A673 (cell line): Measurements from ENCODE around the gene FPGS. TPM values are rescaled to one million over a fixed set of nuclear protein-coding genes. Genes with fewer than 3 reads are reported as not detected.
"Not testable (repeated sequence)": the region's sequence is repeated elsewhere in the genome, so short reads cannot be mapped to it uniquely, and the experiment has no call there.

ENCODE experiments used
- BruUV-seq: library from RNA; stranded (reverse); fragments of 400-500 nt; replicated peaks from 2 replicates; lab custom pipeline; 2021; lab: Mats Ljungman, UMichigan
- CTCF ChIA-PET: fragments of 300-600 bp; sonication (Branson Sonifier 250); formaldehyde crosslinking; loops from one replicate; lab custom pipeline; 2022; ENCODE audit warnings: antibody characterized with exemption; lab: Charles Lee
- POLR2A ChIA-PET: fragments of 300-600 bp; sonication (Branson Sonifier 250); formaldehyde crosslinking; loops from one replicate; lab custom pipeline; 2022; ENCODE audit warnings: antibody characterized with exemption; ENCODE audit not compliant: low non-redundant PET; lab: Charles Lee
- DNase-seq: peaks from one replicate; pipeline ENCODE4 v3.0.0-alpha.2; 2015; ENCODE audit warnings: low spot score
- H3K27ac ChIP-seq: fragments of 200-600 bp; sonication (generic); 2 replicates; pipeline ENCODE4 v1.5.1; 2016; ENCODE audit warnings: mixed run types, low read depth, mild to moderate bottlenecking, mixed read lengths, antibody characterized with exemption, low read length; ENCODE audit not compliant: poor library complexity, severe bottlenecking
- H3K27me3 ChIP-seq: fragments of 200-600 bp; sonication (generic); replicated peaks from 2 replicates; pipeline ENCODE4 v1.6.1; 2017; ENCODE audit warnings: mixed run types, low read depth, mild to moderate bottlenecking, mixed read lengths, antibody characterized with exemption, low read length; ENCODE audit not compliant: insufficient read depth, poor library complexity
- H3K36me3 ChIP-seq: fragments of 200-600 bp; sonication (generic); 2 replicates; pipeline ENCODE4 v1.6.1; 2016; ENCODE audit warnings: mixed run types, mild to moderate bottlenecking, mixed read lengths, antibody characterized with exemption, low read length; ENCODE audit not compliant: insufficient read depth, poor library complexity, severe bottlenecking
- H3K4me1 ChIP-seq: fragments of 200-600 bp; sonication (generic); 2 replicates; pipeline ENCODE4 v1.6.1; 2017; ENCODE audit warnings: mixed run types, mild to moderate bottlenecking, mixed read lengths, antibody characterized with exemption, low read length; ENCODE audit not compliant: insufficient read depth, poor library complexity, severe bottlenecking
- H3K4me3 ChIP-seq: fragments of 200-600 bp; sonication (generic); 2 replicates; pipeline ENCODE4 v1.5.1; 2016; ENCODE audit warnings: low read depth, mixed run types, mild to moderate bottlenecking, mixed read lengths, low read length; ENCODE audit not compliant: poor library complexity, severe bottlenecking
- H3K9me3 ChIP-seq: fragments of 200-600 bp; sonication (generic); 2 replicates; pipeline ENCODE4 v1.6.1; 2016; ENCODE audit warnings: mixed run types, low read depth, mild to moderate bottlenecking, mixed read lengths, antibody characterized with exemption, low read length; ENCODE audit not compliant: poor library complexity, severe bottlenecking
- EZH2 ChIP-seq: fragments of 200-600 bp; sonication (generic); IDR thresholded peaks from 2 replicates; pipeline ENCODE4 v1.6.1; 2017; ENCODE audit warnings: borderline replicate concordance, low read depth, mild to moderate bottlenecking, mixed read lengths, antibody characterized with exemption, low read length; ENCODE audit not compliant: poor library complexity, severe bottlenecking
- intact Hi-C: fragments of 100-400 bp; cut with micrococcal nuclease; formaldehyde crosslinking; loops from one replicate; pipeline ENCODE4 v1.10.0; 2022; ENCODE audit not compliant: unreplicated experiment
- total RNA-seq: library from RNA; stranded (reverse); gene quantifications from 2 replicates; pipeline ENCODE4 v1.2.3, GENCODE V29; 2021
- TF ChIP-seq, protein P1 (sequence below): fragments of 300-800, 200-600 bp; sonication (generic); conservative IDR thresholded peaks from 2 replicates; pipeline ENCODE4 v1.5.1; 2017; ENCODE audit warnings: low read depth, mild to moderate bottlenecking, antibody characterized with exemption, low read length, moderate library complexity, mixed read lengths

FPGS gene
- total RNA-seq, 1 experiment from 2014 or later = 74.9 TPM

DNA sequence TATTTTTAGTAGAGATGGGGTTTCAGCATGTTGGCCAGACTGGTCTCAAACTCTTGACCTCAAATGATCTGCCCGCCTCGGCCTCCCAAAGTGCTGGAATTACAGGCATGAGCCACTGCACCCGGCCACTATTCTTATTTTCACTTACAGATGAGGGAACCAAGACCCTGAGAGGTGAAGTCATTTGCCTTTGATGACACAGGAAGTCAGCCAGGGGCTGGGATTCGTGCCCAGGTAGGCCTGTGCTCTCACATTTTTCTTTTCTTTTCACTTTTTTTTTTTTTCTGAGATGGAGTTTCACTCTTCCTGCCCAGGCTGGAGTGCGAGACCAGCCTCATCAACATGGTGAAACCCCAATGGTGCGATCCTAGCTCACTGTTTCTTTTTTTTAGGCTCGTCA is 29.6 kb downstream of the FPGS start:
- Histone ChIP-seq H3K27me3 (no peaks in the 10 kb centered on the region), H3K9me3 (no peaks in the 10 kb centered on the region), H3K4me1 (no peaks in the 10 kb centered on the region), H3K36me3 (no peaks in the 10 kb centered on the region), H3K27ac (no peak overlapping the region), H3K4me3 (no peak overlapping the region)
- CTCF ChIA-PET = interaction anchor here (0.6 kb wide), 1 partner anchor 30 kb away, joined by 3 read pairs; no protein-coding TSS in a partner anchor
- intact Hi-C loops = no loop called here
- POLR2A ChIA-PET = no interaction called here
- DNase-seq = no peak
- TF ChIP-seq EZH2 = no peak
- TF ChIP-seq, protein P1, sequence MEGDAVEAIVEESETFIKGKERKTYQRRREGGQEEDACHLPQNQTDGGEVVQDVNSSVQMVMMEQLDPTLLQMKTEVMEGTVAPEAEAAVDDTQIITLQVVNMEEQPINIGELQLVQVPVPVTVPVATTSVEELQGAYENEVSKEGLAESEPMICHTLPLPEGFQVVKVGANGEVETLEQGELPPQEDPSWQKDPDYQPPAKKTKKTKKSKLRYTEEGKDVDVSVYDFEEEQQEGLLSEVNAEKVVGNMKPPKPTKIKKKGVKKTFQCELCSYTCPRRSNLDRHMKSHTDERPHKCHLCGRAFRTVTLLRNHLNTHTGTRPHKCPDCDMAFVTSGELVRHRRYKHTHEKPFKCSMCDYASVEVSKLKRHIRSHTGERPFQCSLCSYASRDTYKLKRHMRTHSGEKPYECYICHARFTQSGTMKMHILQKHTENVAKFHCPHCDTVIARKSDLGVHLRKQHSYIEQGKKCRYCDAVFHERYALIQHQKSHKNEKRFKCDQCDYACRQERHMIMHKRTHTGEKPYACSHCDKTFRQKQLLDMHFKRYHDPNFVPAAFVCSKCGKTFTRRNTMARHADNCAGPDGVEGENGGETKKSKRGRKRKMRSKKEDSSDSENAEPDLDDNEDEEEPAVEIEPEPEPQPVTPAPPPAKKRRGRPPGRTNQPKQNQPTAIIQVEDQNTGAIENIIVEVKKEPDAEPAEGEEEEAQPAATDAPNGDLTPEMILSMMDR = no peak
- no TSS peak for BruUV-seq

GRCh38 chr9:127833555-127833954 is 30.9 kb downstream of the FPGS start:
- no peak for DNase-seq
- POLR2A ChIA-PET = no interaction called here
- no peak overlapping the region for H3K4me3 ChIP-seq
- no peaks in the 10 kb centered on the region for H3K4me1 ChIP-seq
- TF ChIP-seq EZH2 = no peak
- TF ChIP-seq, protein P1 = no peak
- CTCF ChIA-PET = no interaction called here
- H3K9me3 ChIP-seq = no peaks in the 10 kb centered on the region
- no peaks in the 10 kb centered on the region for H3K36me3 ChIP-seq
- BruUV-seq = no TSS peak
- intact Hi-C loops = no loop called here
- no peak overlapping the region for H3K27ac ChIP-seq
- no peaks in the 10 kb centered on the region for H3K27me3 ChIP-seq

- intact Hi-C loops = no loop called here
- CTCF ChIA-PET = no interaction called here
These were observed 33.4 kb downstream of the FPGS start for GRCh38 chr9:127835991-127836516.

GRCh38 chr9:127836561-127836960 is 33.9 kb downstream of the FPGS start:
- H3K4me3 ChIP-seq, CTCF ChIA-PET, DNase-seq, H3K27me3 ChIP-seq, H3K9me3 ChIP-seq, BruUV-seq, POLR2A ChIA-PET, intact Hi-C loops, H3K27ac ChIP-seq, H3K36me3 ChIP-seq, H3K4me1 ChIP-seq: not testable (repeated sequence)

More at GRCh38 chr9:127835991-127836516, 33.4 kb downstream of the FPGS start:
- BruUV-seq = no TSS peak
- no peaks in the 10 kb centered on the region for H3K9me3 ChIP-seq
- H3K4me3 ChIP-seq = no peak overlapping the region
- no peaks in the 10 kb centered on the region for H3K36me3 ChIP-seq
- no peaks in the 10 kb centered on the region for H3K27me3 ChIP-seq
- H3K4me1 ChIP-seq = no peaks in the 10 kb centered on the region
- no peak for DNase-seq
- TF ChIP-seq, protein P1 = no peak
- TF ChIP-seq EZH2 = no peak
- no peak overlapping the region for H3K27ac ChIP-seq
- POLR2A ChIA-PET = no interaction called here
